Loucy (cell line): Measurements from ENCODE around the gene PFKL.

Source experiments
- H2AFZ ChIP-seq: fragments of 200-600 bp; sonication (generic); 2 replicates; pipeline ENCODE4 v1.6.0; 2016; ENCODE audit warnings: antibody characterized with exemption, mild to moderate bottlenecking, low read length, moderate library complexity
- H3F3A ChIP-seq: fragments of 200-600 bp; 2 replicates; pipeline ENCODE4 v1.6.0; 2016; ENCODE audit warnings: antibody characterized with exemption, low read depth, mild to moderate bottlenecking
- H3K27me3 ChIP-seq: fragments of 200-600 bp; sonication (generic); 2 replicates; pipeline ENCODE4 v1.6.1; 2014; ENCODE audit warnings: low read length, mild to moderate bottlenecking; ENCODE audit not compliant: insufficient read depth, poor library complexity, severe bottlenecking
- H3K36me3 ChIP-seq: fragments of 200-600 bp; sonication (generic); 2 replicates; pipeline ENCODE4 v1.6.1; 2016; ENCODE audit warnings: low read length; ENCODE audit not compliant: insufficient read depth
- H3K4me1 ChIP-seq: fragments of 200-600 bp; sonication (generic); 2 replicates; pipeline ENCODE4 v1.5.1; 2014; ENCODE audit warnings: low read length, mild to moderate bottlenecking; ENCODE audit not compliant: insufficient read depth, poor library complexity, severe bottlenecking
- H3K4me2 ChIP-seq: fragments of 200-600 bp; sonication (generic); 2 replicates; pipeline ENCODE4 v1.6.0; 2014; ENCODE audit warnings: antibody characterized with exemption, low read length, low read depth, mild to moderate bottlenecking; ENCODE audit not compliant: poor library complexity, severe bottlenecking
- H3K4me3 ChIP-seq: fragments of 200-600 bp; sonication (generic); 2 replicates; pipeline ENCODE4 v1.5.1; 2014; ENCODE audit warnings: low read length, mild to moderate bottlenecking, mixed read lengths; ENCODE audit not compliant: poor library complexity, severe bottlenecking
- H3K79me2 ChIP-seq: fragments of 200-600 bp; sonication (generic); 2 replicates; pipeline ENCODE4 v1.6.1; 2014; ENCODE audit warnings: low read length; ENCODE audit not compliant: insufficient read depth
- H3K9ac ChIP-seq: fragments of 200-600 bp; sonication (generic); 2 replicates; pipeline ENCODE4 v1.6.0; 2014; ENCODE audit warnings: mild to moderate bottlenecking, low read depth, low read length, moderate library complexity; ENCODE audit not compliant: poor library complexity, severe bottlenecking
- H3K9me2 ChIP-seq: fragments of 200-600 bp; sonication (generic); replicated peaks from 2 replicates; pipeline ENCODE4 v1.6.1; 2016; ENCODE audit warnings: low read depth, low read length, mixed read lengths
- H3K9me3 ChIP-seq: fragments of 200-600 bp; sonication (generic); 2 replicates; pipeline ENCODE4 v1.6.1; 2014; ENCODE audit warnings: mild to moderate bottlenecking, antibody characterized with exemption, low read length, low read depth; ENCODE audit not compliant: insufficient read depth
- H4K20me1 ChIP-seq: fragments of 200-600 bp; sonication (generic); 2 replicates; pipeline ENCODE4 v1.6.0; 2014; ENCODE audit warnings: antibody characterized with exemption, low read length, mild to moderate bottlenecking; ENCODE audit not compliant: insufficient read depth, poor library complexity, severe bottlenecking
- EZH2phosphoT487 ChIP-seq: fragments of 200-600 bp; IDR thresholded peaks from 2 replicates; pipeline ENCODE4 v1.6.1; 2018; ENCODE audit warnings: antibody characterized with exemption, mild to moderate bottlenecking, moderate library complexity, borderline replicate concordance
- TF ChIP-seq, protein P1 (sequence below): fragments of 200-600 bp; sonication (generic); conservative IDR thresholded peaks from 2 replicates; pipeline ENCODE4 v1.5.1; 2014; ENCODE audit warnings: mild to moderate bottlenecking, antibody characterized with exemption, low read length

The PFKL gene

GRCh38 chr21:44366586-44367211 is 66.8 kb downstream of the PFKL start:
- no peaks in the 10 kb centered on the region for H3K79me2 ChIP-seq
- H3F3A ChIP-seq: no peaks in the 10 kb centered on the region
- H3K9me2 ChIP-seq: no peaks in the 10 kb centered on the region
- H3K9me3 ChIP-seq: peaks cover 10% of the 10 kb centered on the region; the same call in 1 of the 2 replicates
- no peak overlapping the region for H3K9ac ChIP-seq
- no peaks in the 10 kb centered on the region for H3K36me3 ChIP-seq
- TF ChIP-seq, protein P1, sequence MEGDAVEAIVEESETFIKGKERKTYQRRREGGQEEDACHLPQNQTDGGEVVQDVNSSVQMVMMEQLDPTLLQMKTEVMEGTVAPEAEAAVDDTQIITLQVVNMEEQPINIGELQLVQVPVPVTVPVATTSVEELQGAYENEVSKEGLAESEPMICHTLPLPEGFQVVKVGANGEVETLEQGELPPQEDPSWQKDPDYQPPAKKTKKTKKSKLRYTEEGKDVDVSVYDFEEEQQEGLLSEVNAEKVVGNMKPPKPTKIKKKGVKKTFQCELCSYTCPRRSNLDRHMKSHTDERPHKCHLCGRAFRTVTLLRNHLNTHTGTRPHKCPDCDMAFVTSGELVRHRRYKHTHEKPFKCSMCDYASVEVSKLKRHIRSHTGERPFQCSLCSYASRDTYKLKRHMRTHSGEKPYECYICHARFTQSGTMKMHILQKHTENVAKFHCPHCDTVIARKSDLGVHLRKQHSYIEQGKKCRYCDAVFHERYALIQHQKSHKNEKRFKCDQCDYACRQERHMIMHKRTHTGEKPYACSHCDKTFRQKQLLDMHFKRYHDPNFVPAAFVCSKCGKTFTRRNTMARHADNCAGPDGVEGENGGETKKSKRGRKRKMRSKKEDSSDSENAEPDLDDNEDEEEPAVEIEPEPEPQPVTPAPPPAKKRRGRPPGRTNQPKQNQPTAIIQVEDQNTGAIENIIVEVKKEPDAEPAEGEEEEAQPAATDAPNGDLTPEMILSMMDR: no peak
- TF ChIP-seq EZH2phosphoT487: no peak
- no peaks in the 10 kb centered on the region for H4K20me1 ChIP-seq
- H3K27me3 ChIP-seq: no peaks in the 10 kb centered on the region
- H2AFZ ChIP-seq: no peak overlapping the region
- H3K4me1 ChIP-seq: no peaks in the 10 kb centered on the region
- no peak overlapping the region for H3K4me3 ChIP-seq
- no peak overlapping the region for H3K4me2 ChIP-seq

- H3K4me1 ChIP-seq: no peaks in the 10 kb centered on the region
Observed at GRCh38 chr21:44368711-44369446, 69.0 kb downstream of the PFKL start.

GRCh38 chr21:44370027-44370735 is 70.3 kb downstream of the PFKL start:
- H3K4me1 ChIP-seq: no peaks in the 10 kb centered on the region

More at GRCh38 chr21:44368711-44369446, 69.0 kb downstream of the PFKL start:
- H2AFZ ChIP-seq: no peak overlapping the region
- no peak for TF ChIP-seq EZH2phosphoT487
- TF ChIP-seq, protein P1: no peak
- H3K9me2 ChIP-seq: no peaks in the 10 kb centered on the region
- H4K20me1 ChIP-seq: no peaks in the 10 kb centered on the region
- no peak overlapping the region for H3K4me2 ChIP-seq
- H3K27me3 ChIP-seq: no peaks in the 10 kb centered on the region
- H3K4me3 ChIP-seq: no peak overlapping the region
- no peaks in the 10 kb centered on the region for H3F3A ChIP-seq
- H3K9me3 ChIP-seq: peaks cover 4% of the 10 kb centered on the region; the same call in 1 of the 2 replicates
- H3K36me3 ChIP-seq: no peaks in the 10 kb centered on the region
- H3K9ac ChIP-seq: no peak overlapping the region
- H3K79me2 ChIP-seq: no peaks in the 10 kb centered on the region

More at GRCh38 chr21:44370027-44370735, 70.3 kb downstream of the PFKL start:
- H3K4me2 ChIP-seq: no peak overlapping the region
- H3K79me2 ChIP-seq: no peaks in the 10 kb centered on the region
- no peaks in the 10 kb centered on the region for H3K36me3 ChIP-seq
- no peaks in the 10 kb centered on the region for H3K9me2 ChIP-seq
- no peak overlapping the region for H2AFZ ChIP-seq
- H3K27me3 ChIP-seq: no peaks in the 10 kb centered on the region
- H3K4me3 ChIP-seq: no peak overlapping the region
- peaks cover 4% of the 10 kb centered on the region; the same call in 1 of the 2 replicates for H3K9me3 ChIP-seq
- no peak for TF ChIP-seq EZH2phosphoT487
- TF ChIP-seq, protein P1: no peak
- no peaks in the 10 kb centered on the region for H4K20me1 ChIP-seq
- no peak overlapping the region for H3K9ac ChIP-seq
- no peaks in the 10 kb centered on the region for H3F3A ChIP-seq
